Erythroblast (primary cell): ENCODE measurements around the gene PTRHD1.
A peak's percentile ranks its signal among the peaks of the same experiment; 100 is the strongest.
"Not testable (repeated sequence)": the region's sequence is repeated elsewhere in the genome, so short reads cannot be mapped to it uniquely, and the experiment has no call there.

Experiments
- DNase-seq, 2 experiments: peaks; one replicate each; lab custom pipeline; 2025; lab: John Stamatoyannopoulos, UW
- GATA1 ChIP-seq: IDR thresholded peaks from 2 replicates; pipeline ENCODE4 v1.6.1; 2011; ENCODE audit warnings: low read depth, mild to moderate bottlenecking, control low read depth, low read length, moderate library complexity
- POLR2A ChIP-seq: IDR thresholded peaks from 2 replicates; pipeline ENCODE4 v1.6.1; 2011; ENCODE audit warnings: mild to moderate bottlenecking, low read length

PTRHD1 gene

GRCh38 chr2:24792874-24793760 lies at the start of gene PTRHD1, which contains the start of gene CENPO:
TSS of gene PTRHD1 (minus strand) at chr2:24793391. CDS start at chr2:24793377, 14 bp downstream.
TSS of gene CENPO (plus strand) at chr2:24793425. CDS start at chr2:24793920, 495 bp downstream.
- TF ChIP-seq GATA1 = no peak
- TF ChIP-seq POLR2A = peak; percentile 81
- peak; percentile 99 for DNase-seq

- TF ChIP-seq GATA1 (no peak), POLR2A (no peak)
- no peak for DNase-seq
Observed at GRCh38 chr2:24842081-24843050, 49.2 kb upstream of the PTRHD1 start.

GRCh38 chr2:24840962-24841945 lies 48.1 kb upstream of the PTRHD1 start:
- TF ChIP-seq GATA1 (no peak), POLR2A (no peak)
- no peak for DNase-seq

DNA sequence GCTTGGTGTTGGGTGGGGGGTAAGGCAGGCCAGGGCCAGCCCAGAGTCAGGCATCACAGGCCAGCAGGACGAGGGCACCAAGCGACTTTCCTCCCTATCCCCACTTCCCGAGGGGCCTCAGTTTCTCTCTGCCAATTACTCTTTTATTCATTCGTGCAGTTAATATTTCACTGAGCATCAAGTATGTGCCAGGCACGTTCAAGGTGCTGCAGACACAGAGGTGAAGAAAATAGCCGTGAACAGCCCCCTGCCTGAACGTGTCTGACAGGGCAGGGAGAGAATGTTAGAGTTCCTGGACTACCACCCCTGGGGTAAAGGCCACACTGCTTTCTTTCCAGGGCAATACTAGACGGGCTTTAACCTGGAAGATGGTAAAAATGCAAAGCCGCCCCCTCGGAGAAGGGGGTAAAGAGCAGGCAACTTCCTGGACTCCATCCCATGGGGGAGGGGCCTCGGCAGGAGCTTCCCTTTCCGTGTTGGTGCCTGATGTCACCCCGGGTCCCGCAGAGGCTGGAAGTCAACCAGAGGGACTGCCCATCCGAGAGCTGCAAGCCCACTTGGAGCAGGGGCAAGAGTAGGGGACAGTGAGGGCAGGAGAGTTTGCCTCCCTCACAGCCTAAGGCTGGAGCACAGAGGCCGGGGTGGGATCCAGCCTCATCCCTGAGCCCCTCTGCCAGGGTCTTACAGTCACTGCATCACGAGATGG lies 47.1 kb upstream of the PTRHD1 start:
- no peak for TF ChIP-seq POLR2A
- no peak for TF ChIP-seq GATA1
- DNase-seq = no peak

- DNase-seq = no peak
Observed at GRCh38 chr2:24839729-24840128, 46.5 kb upstream of the PTRHD1 start.

DNA sequence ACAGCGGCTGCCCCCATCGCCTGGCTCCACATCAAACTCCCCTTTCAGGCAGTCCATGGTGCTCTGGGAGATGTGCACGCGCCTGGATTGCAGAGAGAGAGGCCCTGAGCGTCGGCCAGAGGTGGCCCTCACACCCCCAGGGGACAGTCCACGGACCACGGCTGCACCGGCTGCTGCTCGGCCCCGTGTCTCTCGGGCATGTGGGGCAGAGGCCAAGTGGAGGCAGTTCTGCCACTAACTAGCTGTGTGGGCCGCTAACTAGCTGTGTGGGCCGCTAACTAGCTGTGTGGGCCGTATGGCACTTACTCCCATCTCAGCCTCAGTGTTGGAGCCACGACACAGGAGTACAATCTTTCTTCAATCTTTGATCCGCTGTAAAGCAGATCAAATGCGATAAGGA lies 45.4 kb upstream of the PTRHD1 start:
- DNase-seq = no peak
- TF ChIP-seq POLR2A (no peak), GATA1 (no peak)

More at GRCh38 chr2:24839729-24840128, 46.5 kb upstream of the PTRHD1 start:
- TF ChIP-seq GATA1 = no peak
- TF ChIP-seq POLR2A = no peak

DNA sequence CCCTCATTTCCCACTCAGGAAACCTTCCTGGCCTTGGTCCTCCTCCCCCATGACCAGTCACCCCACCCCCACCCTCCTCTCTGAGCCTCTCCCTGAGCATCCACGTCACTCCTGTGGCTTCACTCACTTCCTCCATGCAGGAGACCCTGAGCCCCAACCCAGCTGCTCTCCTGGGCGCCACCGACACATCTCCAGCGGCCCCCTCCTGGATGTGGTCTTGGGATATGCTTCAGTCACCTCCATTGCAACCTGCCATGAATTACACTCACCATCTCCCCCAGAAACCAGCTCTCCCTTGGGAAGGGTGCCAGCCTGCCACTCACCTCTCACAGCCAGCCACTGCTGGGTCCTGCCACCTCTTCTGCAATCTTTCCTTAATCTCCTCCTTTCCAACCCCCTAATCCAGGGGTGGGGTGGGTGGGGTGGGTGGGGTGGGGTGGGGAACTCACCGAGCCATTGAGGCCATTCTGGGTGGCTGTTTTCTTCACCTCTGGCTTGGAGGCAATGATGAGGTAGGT lies 44.9 kb upstream of the PTRHD1 start:
- no peak for DNase-seq
- no peak for TF ChIP-seq GATA1
- TF ChIP-seq POLR2A = no peak

DNA sequence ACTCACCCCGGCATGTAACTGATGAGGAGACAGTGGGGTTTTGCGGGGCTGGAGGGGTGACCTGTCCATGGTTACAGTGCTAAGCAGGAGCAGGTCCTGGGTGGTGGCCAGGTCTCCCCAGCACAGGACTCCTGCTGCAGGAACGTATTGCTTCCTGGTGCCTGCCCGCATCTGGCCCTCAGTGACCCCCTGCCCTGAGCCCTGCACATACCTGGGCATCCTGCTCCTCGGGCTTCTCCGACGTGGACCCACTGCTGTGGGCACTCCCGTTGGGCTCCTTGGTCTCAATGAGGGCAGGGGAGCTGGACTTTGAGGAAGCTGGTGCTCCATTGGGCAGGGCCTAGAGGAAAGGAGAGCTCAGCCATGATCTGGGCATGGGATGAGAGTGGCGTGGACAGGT lies 43.5 kb upstream of the PTRHD1 start:
- TF ChIP-seq POLR2A (no peak), GATA1 (no peak)
- no peak for DNase-seq

DNA sequence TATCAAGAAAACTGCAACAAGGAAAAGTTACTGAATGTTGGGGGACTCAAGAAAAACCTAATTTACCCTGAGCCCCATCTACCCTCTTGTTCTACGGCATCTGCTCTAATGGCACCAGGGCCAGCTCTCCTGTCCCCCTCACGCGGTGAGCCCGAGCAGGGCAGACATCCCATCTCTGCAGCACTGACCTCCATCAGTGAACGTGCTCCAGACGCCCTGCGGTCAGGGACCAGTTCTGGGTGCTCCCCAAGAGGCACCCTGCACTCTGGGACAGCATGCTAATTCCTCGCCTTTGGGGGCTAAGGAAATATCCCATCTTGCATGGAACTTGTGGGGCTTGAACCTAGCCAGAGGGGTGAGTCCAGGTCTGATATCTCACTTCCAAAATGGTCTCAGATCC lies 43.0 kb upstream of the PTRHD1 start:
- TF ChIP-seq POLR2A (no peak), GATA1 (no peak)
- no peak for DNase-seq

- not testable (repeated sequence) for DNase-seq
Observed at GRCh38 chr2:24835411-24835810, 42.2 kb upstream of the PTRHD1 start.

- no peak for TF ChIP-seq GATA1
- no peak for TF ChIP-seq POLR2A
- no peak for DNase-seq
Observed at GRCh38 chr2:24834733-24835395, 41.7 kb upstream of the PTRHD1 start.
